Activated CD8-positive, alpha-beta memory T cell treated with anti-CD3 and anti-CD28 coated beads for 48 hours (primary cell): ENCODE measurements around the gene SHB.
"Not testable (repeated sequence)": the region's sequence is repeated elsewhere in the genome, so short reads cannot be mapped to it uniquely, and the experiment has no call there.

Experiments used
- DNase-seq, 3 experiments: peaks; one replicate each; pipeline ENCODE4 v3.0.0-alpha.2; 2020; ENCODE audit warnings: low read depth in 2 of 3, low spot score in 2 of 3

The SHB gene

DNA sequence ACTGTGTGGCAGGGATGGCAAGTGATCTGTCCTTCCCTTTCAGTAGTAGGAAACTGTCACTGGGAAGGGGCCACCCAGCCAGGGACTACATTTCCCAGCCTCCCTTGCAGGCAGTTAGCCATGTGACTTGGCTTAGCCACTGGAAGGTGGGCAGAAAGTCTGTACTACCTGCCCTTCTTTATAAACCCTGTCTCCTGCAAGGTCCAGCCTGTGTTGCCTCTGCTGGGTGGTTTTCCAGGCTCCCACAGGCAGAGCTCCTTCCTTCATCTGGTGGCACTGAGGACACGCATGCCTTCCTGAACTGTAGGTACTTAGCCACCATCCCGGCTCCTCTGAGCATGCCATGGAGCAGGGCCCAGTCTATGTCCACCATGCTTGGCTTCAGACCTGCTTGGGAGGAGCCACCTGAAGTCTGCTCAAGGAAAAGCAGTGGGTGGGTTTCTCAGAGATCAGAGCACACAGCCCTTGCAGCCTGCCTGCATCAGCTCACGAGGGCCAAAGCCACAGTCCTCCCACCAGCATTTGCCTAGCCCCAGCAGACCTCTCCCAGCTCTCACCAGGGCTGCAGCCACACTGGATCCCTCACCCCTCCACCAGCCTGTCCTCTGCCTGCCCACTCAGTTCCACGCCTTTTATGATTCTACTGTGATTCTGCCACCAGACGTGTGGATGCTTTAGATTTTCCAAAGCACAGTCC lies 148.4 kb downstream of the SHB start:
- no peak for DNase-seq

DNA sequence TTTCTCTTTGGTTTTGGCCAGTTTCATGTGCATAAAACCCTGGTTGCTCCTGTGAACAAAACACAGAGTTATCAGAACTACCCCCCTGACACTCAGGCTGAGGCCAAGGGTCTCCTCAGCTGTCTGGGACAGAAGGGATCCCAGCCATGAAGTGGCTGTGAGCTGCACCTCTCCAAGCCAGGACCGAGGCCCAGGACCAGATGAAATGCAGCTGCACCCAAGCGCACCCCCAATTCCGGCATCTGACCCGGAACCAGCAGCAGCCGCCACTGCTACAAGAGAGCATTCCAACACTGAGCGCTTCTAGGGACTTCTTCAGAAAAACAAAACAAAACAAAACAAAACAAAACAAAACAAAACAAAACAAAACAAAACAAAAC lies 149.1 kb downstream of the SHB start:
- DNase-seq, result no peak

DNA sequence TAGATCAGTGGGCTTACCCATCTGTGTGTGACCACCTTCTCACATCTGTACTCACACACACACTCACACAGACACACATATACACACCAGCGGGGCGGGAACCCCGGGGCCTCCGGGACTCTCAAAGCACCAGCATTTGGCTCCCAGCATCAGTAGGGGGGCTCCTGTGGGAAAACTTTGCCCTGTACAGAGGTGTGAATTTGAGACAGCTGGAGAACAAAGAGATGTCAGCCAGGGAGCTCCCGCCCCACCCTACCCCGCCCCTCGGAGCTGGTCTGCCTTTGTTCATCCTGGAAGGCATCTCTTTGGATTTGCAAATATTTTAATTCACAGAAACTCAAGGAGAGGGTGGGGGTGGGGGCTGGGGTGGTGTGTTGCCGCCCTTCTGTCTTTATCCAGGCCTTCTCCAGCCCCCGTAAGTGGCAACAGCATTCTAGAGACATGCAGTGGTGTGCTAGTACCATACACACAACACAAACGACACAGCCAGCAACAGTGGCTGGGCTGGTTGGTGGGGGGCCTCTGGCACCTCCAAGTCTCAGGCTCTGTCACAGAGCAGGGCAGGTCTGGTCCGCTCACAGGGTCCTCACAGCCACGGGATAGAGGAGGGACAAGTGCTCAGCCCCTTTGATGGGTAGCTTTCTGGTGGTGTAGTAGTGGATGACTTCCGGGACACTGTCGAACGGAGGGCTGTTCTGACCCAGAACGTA lies 149.6 kb downstream of the SHB start:
- DNase-seq, result no peak

DNA sequence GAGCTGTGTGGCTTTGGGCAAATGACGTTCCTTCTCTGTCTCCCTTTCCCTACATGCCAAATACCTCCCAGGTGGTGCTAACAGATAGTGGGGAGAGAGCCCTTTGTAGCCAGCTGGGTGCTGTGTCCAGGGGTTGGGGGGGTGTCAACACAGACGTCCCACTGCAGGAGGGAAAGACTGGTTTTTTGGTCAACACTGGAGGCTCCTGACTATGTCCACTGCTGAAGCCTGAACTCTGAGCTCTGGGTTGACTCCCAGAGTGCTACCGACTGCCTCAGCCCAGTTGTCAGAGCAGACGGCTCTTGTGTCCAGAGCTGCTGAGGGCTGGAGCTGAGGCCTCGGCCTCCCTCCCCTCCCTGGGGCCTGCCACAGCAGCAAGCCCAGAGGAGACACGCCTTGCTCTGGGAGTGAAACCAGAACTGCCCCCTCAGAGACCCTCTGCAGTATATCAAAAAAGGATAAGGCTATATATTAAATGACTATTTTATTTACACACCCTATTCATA lies 150.3 kb downstream of the SHB start:
- no peak for DNase-seq

DNA sequence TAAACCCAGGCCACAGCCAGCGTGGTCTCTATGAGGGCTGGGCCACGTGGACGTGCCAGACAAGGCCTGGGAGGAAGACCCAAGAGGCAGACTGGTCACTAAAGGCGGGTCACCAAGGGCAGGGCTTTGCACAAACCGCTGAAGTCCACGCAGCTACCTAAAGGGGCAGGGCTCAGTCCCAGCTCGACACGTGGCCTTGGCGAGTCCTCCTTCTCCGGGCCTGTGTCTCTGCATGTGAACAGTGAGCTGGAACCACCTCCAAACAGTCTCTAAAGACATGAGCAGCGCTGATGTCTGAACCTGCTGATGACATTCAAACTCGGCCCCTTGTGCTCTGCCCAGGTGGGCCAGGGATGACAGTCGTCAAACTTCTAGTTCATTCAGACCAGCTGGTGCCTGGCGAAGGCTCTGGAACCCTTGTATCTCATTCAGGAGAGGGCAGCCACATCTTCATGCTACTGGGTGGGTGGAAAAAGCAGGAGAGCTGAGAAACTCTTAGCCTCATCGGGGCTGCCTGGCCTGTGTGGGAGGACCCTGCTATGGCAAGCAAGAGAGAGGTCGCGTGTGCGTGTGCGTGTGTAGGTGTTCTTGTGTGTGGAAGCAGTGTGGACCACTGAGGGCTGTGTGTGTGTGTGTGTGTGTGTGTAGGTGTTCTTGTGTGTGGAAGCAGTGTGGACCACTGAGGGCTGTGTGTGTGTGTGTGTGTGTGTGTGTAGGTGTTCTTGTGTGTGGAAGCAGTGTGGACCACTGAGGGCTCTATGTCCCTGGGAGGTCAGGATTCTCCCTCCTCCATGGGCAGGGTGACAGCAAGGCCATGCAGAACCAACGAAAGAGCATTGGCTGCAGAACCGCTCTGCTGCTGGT lies 151.0 kb downstream of the SHB start:
- DNase-seq, result no peak

DNA sequence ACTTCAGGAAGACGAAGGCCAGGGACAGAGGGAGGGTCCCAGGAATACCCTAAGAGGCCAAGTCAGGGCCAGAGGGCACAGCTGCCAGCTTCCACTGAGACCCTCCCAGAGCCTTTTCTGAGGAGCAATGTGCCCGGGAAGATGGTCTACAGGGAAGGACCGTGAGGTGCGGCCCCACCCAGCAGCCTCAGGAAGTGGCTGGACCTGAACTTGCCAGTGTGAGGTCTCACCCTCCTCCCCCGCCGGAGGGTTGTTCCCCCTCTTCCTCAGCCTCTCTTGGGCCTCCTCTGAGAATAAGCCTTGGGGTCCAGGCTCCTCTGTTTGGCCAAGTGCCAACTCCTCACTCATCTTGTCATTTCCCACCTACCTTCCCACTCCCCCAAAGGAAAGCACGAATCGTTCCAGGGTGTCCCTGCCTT lies 151.7 kb downstream of the SHB start:
- DNase-seq, result no peak

DNA sequence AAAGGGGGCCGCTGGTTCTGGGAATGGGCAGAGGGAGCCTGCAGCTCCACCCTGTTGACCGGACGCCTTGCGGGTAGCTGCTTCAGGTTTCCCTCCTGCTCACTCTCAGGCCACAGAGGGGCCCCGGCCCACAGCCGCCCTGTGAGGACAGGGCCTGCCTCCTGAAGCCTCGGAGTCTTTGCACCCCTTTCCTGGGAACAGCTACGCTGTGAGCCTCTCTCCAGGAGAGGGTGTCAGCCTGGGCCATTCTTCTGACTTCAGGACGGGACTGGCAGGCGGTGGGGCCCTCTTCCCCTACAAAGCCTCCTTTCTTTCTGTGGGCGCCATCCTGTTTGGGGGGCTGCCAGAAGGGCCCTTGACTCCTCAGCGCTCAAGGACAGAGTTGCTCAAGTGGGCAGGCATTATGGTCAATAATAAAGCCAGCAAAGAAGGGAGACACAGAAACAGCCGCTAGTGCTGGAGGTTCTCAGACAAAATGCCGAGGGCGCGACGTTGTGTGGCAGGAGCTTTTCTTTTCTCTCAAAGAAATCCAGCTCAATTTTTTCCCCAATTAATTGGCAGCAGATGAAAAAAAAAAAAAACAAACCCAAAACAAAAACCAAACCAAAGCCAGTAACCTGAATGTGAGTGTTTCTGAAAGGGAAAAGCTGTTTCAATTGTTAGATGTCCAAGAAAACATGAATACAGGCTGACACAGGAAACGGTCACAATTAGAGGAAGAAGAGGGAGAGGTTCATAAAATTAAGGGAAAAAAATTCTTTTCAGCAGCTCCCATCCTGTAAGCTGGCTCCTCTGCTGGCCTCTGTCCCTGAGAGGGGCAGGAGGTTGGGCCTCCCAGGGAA lies 152.3 kb downstream of the SHB start:
- no peak for DNase-seq

DNA sequence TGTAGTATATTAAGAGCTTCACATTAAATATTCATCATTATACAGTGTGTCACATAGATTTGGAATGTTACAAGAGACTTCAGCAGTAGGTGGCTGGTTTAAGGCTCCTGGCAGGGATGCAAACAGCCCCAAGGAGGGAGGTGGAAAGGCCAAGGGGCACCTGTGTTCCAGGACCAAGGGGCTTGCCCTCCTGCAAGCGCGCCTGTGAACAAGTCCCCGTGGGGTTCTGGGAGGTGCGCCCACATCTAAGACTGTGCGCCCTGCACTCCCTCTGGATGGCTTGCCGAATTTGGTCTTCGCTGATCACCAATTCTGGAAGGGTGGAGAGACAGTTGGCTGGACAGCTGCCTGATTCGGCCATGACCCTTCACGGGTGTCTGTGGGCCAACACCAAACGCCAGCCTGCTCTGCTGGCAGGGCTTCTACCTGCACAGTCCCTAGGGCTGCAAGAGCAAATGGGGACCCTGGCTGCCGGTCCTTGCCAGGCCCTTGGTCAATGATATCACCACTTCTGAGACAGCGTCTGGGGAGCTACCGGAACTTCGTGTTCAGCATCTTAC lies 153.0 kb downstream of the SHB start:
- DNase-seq, result no peak

DNA sequence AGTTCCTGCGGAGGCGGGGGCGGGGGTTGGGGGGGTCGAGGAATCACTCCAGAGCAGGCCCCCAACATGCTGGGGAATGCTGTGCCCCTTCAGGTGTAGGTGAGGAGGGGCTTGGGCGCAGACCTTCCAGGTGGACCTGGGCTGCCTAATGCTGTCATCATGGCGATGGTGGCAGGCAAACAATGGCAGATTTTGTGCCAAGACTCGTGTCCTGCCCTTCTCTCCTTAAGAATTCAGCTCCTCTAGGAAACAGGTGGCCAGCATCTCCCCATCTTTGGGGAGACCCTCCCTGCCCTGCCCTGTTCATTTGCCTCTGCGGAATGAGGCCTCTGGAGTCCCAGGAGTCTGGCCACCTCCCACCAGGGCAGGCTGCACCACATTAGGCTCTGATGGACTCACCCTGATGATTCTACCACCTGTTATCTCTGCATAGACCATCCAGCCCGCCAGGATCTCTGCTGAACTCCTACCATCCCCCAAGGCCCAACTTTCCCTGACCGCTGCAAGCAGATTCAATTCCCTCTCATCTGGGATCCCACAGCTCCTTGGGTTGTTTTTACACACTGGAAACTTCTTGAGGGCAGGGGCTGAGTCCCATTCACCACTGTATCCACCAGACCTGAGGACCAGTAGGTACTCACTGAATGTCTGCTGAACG lies 154.2 kb downstream of the SHB start:
- DNase-seq, result no peak

DNA sequence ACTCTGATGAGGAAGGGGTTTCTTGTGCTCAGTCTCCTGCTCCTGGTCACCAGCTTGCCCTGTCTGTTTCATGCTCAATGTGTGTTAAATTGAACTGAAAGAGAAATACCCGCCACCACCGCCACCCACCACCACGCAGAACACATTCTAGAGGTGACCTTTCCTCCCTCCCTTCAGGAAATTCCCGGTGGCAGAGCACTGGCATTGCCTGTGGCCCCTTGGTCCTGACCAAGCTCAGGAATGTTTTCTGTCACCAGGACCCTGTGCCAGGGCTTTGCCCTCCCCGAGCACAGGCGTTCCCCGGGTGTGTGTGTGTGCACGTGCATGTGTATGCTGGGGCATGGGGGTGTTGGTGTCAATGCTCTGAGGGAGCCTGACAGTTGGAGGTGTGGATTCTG lies 154.9 kb downstream of the SHB start:
- DNase-seq, result no peak

DNA sequence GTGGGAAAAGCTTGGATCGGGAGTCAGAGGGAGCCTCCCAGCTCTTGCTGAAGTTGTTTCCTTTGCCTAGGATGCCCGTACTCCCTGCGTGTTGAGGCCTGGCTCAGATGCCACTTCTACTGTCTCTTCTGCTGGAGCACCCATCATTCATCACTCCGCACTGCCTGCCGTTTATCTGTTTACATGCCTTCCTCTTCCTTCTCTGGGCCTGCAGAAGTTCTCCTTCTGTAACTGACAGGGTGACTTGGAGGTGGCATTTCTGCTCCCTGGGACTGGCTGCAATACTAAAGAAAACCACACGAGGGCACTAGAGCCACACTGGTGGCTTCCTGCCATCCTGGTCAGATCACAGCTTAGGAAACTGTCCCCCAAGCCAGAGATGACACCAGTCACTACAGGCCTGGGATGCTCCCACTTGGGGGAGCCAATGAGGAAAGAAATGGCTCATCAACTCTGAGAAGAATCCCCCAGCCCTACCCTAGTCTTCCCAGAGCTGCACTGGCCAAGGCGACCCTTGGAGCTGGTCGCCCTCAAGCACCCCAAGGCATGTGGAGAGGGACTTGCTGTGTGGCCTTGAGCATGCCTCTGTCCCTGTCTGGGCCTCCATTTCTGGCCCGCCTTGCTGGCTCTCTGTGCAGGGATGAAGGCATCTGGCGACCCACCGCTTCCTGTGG lies 155.4 kb downstream of the SHB start:
- peak; percentile 48 to 91 (median 74) for DNase-seq

DNA sequence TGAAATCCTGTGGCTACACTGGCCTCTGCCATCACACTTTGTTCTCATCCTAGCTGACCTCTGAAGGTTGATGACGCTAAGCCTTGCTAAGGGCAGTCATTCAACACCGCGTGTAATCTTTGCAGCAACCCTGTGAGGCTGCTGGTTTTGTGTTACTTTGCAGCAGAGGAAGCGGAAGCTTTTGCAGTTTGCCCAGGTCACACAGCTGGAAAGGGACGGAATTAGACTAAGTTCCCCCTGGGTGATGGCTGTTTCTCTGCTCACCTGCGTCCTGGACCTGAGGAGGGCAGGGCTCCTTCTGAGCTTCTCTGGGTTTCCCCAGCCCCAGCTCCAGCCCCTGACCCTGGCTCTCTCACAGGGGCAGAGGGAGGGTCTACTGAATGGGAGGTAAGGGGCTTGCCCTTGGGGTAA lies 157.8 kb downstream of the SHB start:
- DNase-seq, result no peak

DNA sequence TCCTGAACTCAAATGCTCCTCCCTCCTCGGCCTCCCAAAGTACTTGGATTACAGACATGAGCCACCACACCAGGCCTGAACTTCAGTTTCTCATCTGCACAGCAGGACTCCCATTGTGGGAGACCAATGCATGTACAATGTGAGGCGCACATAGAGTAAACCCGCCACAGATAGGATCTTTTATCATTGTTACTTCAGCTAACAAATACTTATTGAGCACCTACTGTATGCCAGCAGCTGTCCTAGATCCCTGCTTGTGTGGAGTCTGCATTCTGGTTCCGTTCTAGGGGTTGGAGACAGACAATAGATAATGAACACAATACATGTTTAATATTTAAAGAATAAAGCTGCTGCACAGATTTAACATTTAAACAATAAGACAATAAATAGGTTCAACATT lies 158.8 kb downstream of the SHB start:
- no peak for DNase-seq

DNA sequence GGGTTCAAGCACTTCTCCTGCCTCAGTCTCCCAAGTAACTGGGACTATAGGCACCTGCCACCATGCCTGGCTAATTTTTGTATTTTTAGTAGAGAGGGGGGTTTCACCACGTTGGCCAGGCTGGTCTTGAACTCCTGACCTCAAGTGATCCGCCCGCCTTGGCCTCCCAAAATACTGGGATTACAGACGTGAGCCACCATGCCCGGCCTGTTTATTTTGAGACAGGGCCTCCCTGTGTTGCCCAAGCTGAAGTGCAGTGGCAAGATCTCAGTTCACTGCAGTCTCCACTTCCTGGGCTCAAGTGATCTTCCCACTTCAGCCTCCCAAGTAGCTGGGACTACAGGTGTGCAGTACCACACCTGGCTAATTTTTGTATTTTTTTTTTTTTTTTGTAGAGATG lies 159.2 kb downstream of the SHB start:
- not testable (repeated sequence) for DNase-seq

DNA sequence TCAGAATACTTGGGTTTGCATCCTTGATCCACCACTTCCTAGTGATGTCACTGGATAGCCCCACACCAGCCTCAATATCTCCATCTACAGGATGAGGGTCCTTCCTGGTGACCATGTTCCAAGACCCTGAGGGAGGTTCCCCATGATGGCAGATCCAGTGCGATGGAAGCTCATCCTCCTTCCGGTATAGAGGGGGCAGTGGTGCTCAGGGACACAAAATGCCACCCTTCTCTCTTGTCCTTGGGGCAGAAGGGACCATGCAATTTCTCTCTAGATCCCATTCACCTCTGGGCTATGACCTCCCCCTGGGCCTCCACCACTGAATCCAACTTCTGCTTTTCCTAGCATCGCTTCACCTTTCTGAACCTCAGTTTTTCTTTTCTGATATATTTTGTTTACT lies 159.7 kb downstream of the SHB start:
- DNase-seq, result no peak

DNA sequence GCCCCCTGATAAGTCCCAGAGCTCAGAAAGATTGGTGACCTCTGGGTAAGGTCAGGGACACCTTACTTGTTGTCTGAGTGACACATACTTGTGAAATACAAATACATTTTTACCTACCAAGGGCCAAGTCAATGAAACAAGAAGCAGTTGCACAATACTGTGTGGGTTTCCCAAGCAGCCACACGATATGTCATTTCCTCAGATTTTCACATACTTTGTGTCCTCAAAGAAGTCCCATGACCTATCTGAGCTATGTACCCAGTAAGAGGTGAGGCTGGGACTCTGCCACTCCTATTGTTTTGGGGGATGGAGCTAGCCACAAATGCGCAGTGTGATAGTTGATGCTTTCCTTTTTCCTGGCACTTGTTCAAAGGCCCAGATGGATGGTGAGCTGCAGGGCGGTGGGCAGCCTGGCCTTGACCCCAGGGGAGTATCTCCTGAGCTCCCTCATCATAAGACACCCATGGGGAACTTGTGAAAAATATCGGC lies 160.3 kb downstream of the SHB start:
- no peak for DNase-seq

DNA sequence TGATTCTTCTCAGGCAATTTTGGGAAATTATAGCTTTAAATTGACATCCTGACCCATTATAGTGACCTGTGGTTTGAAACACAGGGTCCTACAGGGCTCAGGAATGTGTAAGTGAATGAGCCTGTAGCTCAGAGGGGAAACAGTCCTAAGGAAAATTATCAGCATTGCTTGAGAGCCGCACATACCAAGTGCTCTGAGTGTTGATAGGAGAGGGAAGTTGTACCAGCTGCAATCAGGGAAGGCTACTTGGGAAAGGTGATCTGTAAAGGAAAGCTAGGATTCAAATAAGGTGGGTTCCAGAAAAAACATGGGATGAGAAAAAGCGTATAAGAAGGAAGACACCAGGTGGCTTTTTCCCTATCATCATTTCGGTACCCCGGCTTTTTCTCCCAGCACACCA lies 160.7 kb downstream of the SHB start:
- DNase-seq, result no peak

DNA sequence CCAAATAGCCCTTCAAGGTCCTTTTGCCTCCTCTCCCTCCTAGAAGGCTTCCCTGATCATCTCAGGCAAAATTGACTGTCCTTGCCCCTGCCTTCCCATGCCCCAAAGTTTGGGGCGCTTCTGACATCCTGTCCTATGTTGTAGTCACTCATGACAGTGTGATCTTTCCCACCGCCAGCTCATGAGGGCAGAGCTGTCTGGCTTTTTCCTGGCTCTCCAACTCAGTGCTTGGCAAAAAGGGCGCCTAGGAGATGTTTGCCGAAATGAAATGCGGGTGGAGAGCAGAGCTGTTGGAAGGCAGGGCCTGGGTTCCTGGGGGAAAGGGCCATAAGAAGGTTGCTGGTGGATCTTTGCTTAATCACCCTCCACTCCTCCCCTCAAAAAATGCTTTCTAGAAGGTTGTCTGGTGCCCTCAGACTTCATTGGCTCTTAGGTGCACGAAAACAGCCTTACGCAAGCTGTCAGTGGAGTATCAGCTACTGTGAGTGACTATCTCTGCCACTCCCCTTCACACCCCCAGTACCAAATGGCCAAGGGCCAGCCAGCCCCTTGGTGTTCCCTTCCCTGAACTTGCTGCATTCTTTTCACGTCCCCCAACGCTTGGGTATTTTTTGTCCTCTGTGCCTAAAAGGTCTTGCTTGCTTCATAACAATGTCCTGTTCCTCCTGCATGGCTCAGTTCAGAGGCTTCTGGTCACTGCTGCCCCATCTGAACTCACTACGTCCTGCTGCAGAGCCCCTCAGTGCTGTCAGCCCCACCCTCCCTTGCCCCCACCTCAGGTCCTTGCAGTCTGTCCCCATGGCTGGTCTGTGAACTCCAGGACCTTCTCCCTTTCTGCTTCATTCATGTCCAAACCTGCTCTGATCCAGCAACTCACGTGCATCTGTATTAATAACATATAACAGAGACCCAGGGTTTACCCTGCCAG lies 162.5 kb downstream of the SHB start:
- no peak for DNase-seq
